IPS DF 6.9 (cell line): ENCODE measurements around the gene THRAP3.

Experiments
- DNase-seq: peaks from one replicate; pipeline ENCODE4 v3.0.0-alpha.2; 2013; ENCODE audit warnings: low read depth, low spot score
- H3K27ac ChIP-seq: one replicate; pipeline ENCODE4 v1.5.1; 2013; ENCODE audit warnings: low read length, control low read depth
- H3K27me3 ChIP-seq: 2 replicates; pipeline ENCODE4 v1.6.1; 2013; ENCODE audit warnings: mild to moderate bottlenecking, low read length; ENCODE audit not compliant: control insufficient read depth, insufficient read depth
- H3K36me3 ChIP-seq: 2 replicates; pipeline ENCODE4 v1.6.1; 2013; ENCODE audit warnings: low read length; ENCODE audit not compliant: control insufficient read depth, insufficient read depth
- H3K4me1 ChIP-seq: 2 replicates; pipeline ENCODE4 v1.6.1; 2013; ENCODE audit warnings: low read length; ENCODE audit not compliant: control insufficient read depth, insufficient read depth
- H3K4me3 ChIP-seq: 2 replicates; pipeline ENCODE4 v1.5.1; 2013; ENCODE audit warnings: mild to moderate bottlenecking, low read length
- H3K9me3 ChIP-seq: 2 replicates; pipeline ENCODE4 v1.6.1; 2013; ENCODE audit warnings: low read length, inconsistent platforms; ENCODE audit not compliant: control insufficient read depth, insufficient read depth
- WGBS: extraction: QIAGEN DNeasy Blood & Tissue Kit; methylation state at CpG from one replicate; pipeline ENCODE4 v1.1.7; 2013; ENCODE audit warnings: mixed read lengths, missing lambda C conversion rate; ENCODE audit not compliant: insufficient read length, insufficient coverage; 5-methylcytosine and 5-hydroxymethylcytosine counted together

Gene THRAP3

DNA sequence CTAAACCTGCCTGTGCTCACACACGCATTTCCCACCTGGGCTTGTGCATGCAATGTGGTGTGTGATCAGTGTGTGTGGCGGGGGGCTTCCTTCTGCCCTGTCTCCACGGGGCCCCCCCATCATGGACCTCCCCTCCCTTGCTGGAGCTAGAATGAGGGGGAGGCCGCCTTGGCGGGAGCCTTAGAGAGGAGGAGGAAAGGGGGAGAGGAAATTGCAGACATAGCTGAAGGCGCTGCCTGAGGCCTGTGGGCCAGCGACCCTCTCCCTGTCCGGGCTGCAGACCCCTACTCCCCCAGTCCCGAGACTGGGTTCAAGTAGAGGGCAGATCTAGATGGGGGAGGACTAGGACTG, 100.1 kb downstream of the THRAP3 start:
- no peaks in the 10 kb centered on the region for H3K9me3 ChIP-seq
- no peak overlapping the region for H3K27ac ChIP-seq
- WGBS = no CpG with 5 or more reads among the region's 9 CpGs
- peaks cover 8% of the 10 kb centered on the region for H3K4me1 ChIP-seq
- no peaks in the 10 kb centered on the region for H3K27me3 ChIP-seq
- DNase-seq = no peak
- peak overlapping the region; percentile 27; the same call in 1 of the 2 replicates for H3K4me3 ChIP-seq
- H3K36me3 ChIP-seq = no peaks in the 10 kb centered on the region; the same call in 1 of the 2 replicates

DNA sequence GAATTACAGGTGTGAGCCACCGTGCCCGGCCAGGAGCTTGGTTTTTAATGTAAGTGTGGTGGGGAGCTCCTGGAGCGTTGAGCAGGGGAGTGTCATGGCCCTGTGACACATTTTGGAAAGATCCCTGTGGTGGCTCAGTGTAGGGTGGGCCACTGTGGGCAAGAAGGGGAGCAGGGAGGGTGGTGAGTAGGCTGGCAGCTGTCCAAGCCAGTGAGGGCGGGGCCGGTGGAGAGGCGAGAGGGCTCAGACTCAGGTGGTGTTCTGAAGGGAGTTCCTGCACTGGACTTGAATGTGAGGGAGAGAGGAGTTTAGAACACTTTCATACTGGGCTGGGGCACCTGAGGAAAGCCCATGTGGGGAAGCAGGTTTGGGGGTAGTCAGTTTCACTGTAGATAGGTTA, 102.3 kb downstream of the THRAP3 start:
- Histone ChIP-seq H3K36me3 (no peaks in the 10 kb centered on the region; the same call in 1 of the 2 replicates), H3K27ac (no peak overlapping the region), H3K27me3 (no peaks in the 10 kb centered on the region), H3K4me3 (no peak overlapping the region), H3K9me3 (no peaks in the 10 kb centered on the region), H3K4me1 (peaks cover 8% of the 10 kb centered on the region)
- no CpG with 5 or more reads among the region's 6 CpGs for WGBS
- no peak for DNase-seq

DNA sequence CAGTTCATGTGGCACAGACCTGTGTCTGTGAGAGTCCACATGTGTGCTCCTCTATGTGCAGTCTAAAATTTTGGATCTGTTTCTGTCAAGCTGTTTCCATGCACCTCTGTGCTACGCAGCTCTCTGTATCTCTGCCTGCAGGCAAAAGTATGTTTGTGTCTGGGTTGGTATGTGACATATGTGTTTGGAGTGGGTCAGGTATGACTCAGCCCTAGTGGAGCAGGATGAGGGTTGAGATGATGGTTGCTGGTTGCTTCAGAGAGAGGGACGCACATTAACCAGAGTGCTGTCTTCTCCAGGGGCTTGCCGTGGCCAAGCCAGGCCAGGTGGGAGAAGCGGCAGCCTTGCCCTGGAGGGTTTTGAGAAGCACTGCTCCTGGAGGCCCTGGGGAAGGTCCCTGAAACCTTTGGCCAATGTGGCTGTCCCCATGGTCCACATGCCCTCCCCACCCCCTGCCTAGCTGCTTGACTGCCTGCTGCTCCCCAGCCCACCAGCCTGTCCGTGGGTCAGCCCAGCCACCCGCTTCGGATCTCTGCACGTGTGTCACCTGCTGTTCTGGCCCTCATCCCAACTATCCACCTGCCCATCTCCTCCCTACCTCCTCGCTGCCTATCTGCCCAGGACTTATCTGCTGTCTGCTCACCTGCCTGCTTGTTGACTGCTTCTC, 103.3 kb downstream of the THRAP3 start:
- peaks cover 1% of the 10 kb centered on the region for H3K4me1 ChIP-seq
- WGBS = no CpG with 5 or more reads among the region's 9 CpGs
- H3K27me3 ChIP-seq = no peaks in the 10 kb centered on the region
- H3K36me3 ChIP-seq = no peaks in the 10 kb centered on the region; the same call in 1 of the 2 replicates
- H3K27ac ChIP-seq = no peak overlapping the region
- H3K9me3 ChIP-seq = no peaks in the 10 kb centered on the region
- H3K4me3 ChIP-seq = no peak overlapping the region
- no peak for DNase-seq

DNA sequence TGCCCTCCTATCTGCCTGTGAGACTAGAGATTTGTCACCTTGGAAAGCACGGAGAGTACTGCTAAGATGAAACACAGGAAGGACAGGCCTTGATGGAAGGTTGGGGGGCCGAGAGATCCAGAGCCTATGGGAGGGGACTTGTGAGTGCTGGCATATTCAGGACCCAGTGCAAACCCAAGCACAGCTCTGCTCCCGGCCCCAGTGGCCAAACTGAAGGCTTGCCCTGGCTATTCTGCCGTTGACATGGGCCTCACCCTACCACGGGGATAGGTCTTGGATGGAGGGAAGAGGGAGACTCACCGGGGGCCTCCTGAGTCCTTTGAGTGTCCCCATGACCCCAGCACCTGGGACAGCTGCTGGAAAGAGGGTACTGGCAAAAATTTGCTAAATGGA, 103.8 kb downstream of the THRAP3 start:
- Histone ChIP-seq H3K27ac (no peak overlapping the region), H3K4me3 (no peak overlapping the region), H3K27me3 (no peaks in the 10 kb centered on the region), H3K9me3 (no peaks in the 10 kb centered on the region), H3K36me3 (no peaks in the 10 kb centered on the region; the same call in 1 of the 2 replicates), H3K4me1 (peaks cover 1% of the 10 kb centered on the region)
- WGBS = no CpG with 5 or more reads among the region's 6 CpGs
- no peak for DNase-seq

DNA sequence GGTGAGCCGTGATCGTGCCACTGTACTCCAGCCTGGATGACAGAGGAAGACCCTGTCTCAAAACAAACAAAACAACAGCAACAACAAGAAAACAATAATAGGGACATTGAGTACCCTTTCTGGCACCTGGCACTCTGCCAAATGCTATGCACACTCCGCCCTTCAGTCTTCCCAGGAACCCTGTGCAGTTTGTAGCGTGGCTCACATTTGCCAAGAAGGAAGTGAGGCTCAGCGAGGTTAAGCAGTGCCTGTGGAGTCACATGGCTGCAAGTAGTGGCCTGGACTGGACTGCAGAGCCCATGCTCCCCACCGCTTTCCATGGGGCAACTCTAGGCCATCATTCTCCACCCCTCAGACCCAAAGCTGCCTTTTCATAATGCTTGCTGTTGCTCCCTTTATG, 104.5 kb downstream of the THRAP3 start:
- DNase-seq = no peak
- no CpG with 5 or more reads among the region's 6 CpGs for WGBS
- H3K4me1 ChIP-seq = peaks cover 1% of the 10 kb centered on the region

DNA sequence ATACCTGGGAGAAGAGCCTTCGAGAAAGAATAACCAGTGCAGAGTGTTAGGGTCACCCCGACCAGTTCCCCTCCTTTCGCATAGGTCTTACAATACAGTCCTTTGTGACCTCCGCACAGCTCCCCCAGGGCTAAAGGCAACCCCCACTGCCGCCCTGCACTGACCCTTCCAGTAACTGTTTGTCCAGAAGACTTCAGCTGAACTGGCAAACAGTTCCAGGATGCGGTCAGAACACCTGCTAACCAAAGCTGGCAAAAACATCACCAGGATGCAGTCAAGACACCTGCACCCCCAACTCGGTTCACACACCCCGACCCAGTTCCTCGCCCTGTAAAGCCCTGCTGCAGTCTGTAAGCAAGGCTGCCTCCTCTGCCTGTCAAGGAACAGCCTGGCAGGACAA, 105.6 kb downstream of the THRAP3 start:
- no peaks in the 10 kb centered on the region; the same call in none of the 2 replicates for H3K4me1 ChIP-seq
- H3K36me3 ChIP-seq = no peaks in the 10 kb centered on the region
- H3K9me3 ChIP-seq = no peaks in the 10 kb centered on the region
- WGBS = no CpG with 5 or more reads among the region's 9 CpGs
- no peak overlapping the region for H3K27ac ChIP-seq
- H3K27me3 ChIP-seq = no peaks in the 10 kb centered on the region
- H3K4me3 ChIP-seq = no peak overlapping the region
- no peak for DNase-seq

More for the DNA sequence above, 104.5 kb downstream of the THRAP3 start:
- Histone ChIP-seq H3K27ac (no peak overlapping the region), H3K9me3 (no peaks in the 10 kb centered on the region), H3K27me3 (no peaks in the 10 kb centered on the region), H3K36me3 (no peaks in the 10 kb centered on the region), H3K4me3 (no peak overlapping the region)

DNA sequence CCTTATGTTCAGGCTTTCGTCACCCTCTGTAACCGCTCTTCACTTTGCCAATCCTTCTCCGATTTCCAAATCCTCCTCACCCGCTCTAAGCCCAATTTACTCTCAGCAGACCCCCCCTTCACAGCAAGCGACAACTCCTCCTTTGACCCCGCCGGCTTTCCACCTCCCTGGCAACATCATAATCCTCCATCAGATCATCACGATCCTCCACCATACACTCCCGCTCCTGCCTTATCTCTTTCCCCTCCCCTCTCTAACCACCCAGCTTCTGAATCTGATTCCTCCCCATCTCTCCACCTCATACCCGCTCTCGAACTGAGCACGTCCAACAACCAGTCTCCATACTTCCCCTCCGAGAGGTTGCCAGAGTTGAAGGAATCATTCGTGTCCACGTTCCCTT, 106.7 kb downstream of the THRAP3 start:
- no peaks in the 10 kb centered on the region; the same call in none of the 2 replicates for H3K4me1 ChIP-seq
- 100% methylated on average over 6 of the region's 15 CpGs for WGBS

DNA sequence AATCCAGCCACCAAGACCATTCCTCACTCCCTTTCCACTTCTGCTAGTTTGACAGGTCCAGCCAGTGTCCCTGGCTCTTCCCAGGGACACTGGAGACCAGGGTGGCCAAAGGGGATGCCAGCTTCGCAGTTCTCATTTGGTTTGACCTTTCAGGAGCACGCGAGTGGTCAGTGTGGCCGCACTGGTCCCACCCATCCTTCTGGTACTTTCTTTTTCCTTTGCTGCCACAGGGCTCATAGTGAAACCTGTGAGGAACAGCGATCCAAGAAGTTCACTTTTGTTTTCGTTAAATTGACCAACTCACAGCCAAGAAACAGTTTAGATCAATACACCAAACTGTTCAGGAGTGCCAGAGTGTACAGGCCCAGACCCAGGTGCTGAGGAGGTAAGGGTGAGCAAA, 113.6 kb downstream of the THRAP3 start:
- Histone ChIP-seq H3K4me3 (no peak overlapping the region), H3K36me3 (peaks cover 3% of the 10 kb centered on the region), H3K4me1 (peaks cover 2% of the 10 kb centered on the region; the same call in 1 of the 2 replicates), H3K9me3 (no peaks in the 10 kb centered on the region), H3K27ac (no peak overlapping the region), H3K27me3 (no peaks in the 10 kb centered on the region)
- no CpG with 5 or more reads among the region's 6 CpGs for WGBS
- DNase-seq = no peak

More for the DNA sequence above, 106.7 kb downstream of the THRAP3 start:
- no peak for DNase-seq
- no peak overlapping the region for H3K27ac ChIP-seq
- no peaks in the 10 kb centered on the region for H3K9me3 ChIP-seq
- H3K27me3 ChIP-seq = no peaks in the 10 kb centered on the region
- H3K4me3 ChIP-seq = no peak overlapping the region
- H3K36me3 ChIP-seq = no peaks in the 10 kb centered on the region

DNA sequence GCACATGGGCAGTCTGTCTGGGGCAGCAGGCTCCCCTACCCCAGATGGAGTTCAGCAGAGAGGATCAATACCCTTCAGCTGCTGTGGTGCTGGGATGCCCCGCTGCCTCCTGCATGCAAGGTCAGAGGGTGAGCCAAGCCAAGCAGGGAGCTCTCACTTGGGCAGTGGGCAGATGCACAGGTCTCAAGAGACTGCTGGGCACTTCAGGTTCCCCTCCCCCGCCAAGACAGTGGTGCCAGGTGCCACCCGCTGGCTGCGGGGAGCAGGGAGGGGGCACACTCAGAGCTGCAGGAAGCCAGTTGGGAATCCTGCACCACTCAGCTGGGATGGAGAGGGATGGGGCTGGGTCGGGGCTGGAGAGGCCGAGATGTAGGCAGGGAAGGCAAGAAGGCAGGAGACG, 115.0 kb downstream of the THRAP3 start:
- Histone ChIP-seq H3K4me1 (peaks cover 2% of the 10 kb centered on the region; the same call in 1 of the 2 replicates), H3K36me3 (peaks cover 7% of the 10 kb centered on the region), H3K4me3 (no peak overlapping the region), H3K27ac (no peak overlapping the region), H3K27me3 (no peaks in the 10 kb centered on the region), H3K9me3 (no peaks in the 10 kb centered on the region)
- WGBS = no CpG with 5 or more reads among the region's 7 CpGs
- no peak for DNase-seq

DNA sequence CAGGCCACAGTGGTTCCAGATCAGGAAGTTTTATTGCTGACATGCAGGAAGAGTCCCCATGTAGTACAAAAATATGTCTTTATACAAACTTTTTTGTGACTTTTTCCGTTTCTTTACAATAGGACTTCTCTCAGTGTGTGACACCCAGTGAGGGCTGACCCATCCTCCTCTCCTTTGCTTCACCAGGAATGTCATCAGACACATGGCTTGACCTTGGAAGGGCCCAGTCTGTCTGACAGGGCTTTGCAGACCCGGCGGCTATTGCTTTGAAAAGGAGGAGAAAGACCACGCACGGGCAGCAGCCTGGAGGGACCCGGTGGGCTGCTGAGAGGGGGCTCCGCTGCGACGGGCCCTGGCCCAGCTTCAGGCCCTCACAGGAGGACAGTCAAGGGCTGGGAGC, 115.4 kb downstream of the THRAP3 start:
- Histone ChIP-seq H3K27me3 (no peaks in the 10 kb centered on the region), H3K27ac (no peak overlapping the region), H3K4me1 (peaks cover 2% of the 10 kb centered on the region; the same call in 1 of the 2 replicates), H3K9me3 (no peaks in the 10 kb centered on the region), H3K36me3 (peaks cover 7% of the 10 kb centered on the region), H3K4me3 (no peak overlapping the region)
- DNase-seq = no peak
- WGBS = no CpG with 5 or more reads among the region's 9 CpGs
